Vagina (tissue), 2 donors: Measurements from ENCODE around the gene SORCS2.

ENCODE experiments used
- POLR2A ChIP-seq, 2 donors: fragments of 450-650 bp; IDR thresholded peaks; one replicate each; pipeline ENCODE4 v1.6.1; 2017; ENCODE audit warnings: antibody characterized with exemption in 2 of 2, mild to moderate bottlenecking in 2 of 2, moderate library complexity in 2 of 2
- TF ChIP-seq, protein P1 (sequence below), 3 experiments: fragments of 450-650 bp in 2 of 3; fragments of 200-600 bp in 1 of 3; sonication (generic) in 1 of 3; IDR thresholded peaks; one replicate each; pipeline ENCODE4 v1.5.1; 2017 to 2019; ENCODE audit warnings: antibody characterized with exemption in 3 of 3, mild to moderate bottlenecking in 2 of 3, moderate library complexity in 2 of 3

DNA sequence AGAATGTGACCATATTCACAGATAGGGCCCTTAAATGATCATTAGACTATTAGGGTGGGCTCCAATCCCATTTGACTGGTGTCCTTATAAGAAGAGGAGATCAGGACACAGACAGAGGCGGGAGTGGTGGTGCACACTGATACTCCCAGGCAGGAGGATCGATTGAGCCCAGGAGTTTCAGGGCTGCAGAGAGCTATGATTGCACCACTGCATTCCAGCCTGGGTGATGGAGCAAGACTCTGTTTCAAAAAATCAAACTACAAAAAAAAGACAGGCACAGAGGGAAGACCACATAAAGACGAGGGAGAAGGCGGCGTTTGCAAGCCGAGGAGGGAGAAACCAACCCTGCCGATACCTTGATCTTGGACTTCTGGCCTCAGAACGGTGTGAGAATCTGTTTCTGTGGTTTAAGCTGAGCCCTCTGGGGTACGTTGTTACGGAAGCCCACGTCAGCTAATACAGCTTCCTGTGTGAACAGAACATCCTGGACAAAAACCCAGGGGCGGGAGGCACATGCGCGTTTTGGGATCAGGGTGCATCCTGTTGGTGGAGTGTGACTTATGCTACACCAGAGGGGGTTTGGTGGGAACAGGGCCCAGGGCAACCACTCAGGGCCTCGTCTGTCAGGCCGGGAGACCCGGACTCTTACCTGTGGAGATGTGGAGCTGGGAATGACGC is 454.2 kb downstream of the SORCS2 start:
- TF ChIP-seq, protein P1, sequence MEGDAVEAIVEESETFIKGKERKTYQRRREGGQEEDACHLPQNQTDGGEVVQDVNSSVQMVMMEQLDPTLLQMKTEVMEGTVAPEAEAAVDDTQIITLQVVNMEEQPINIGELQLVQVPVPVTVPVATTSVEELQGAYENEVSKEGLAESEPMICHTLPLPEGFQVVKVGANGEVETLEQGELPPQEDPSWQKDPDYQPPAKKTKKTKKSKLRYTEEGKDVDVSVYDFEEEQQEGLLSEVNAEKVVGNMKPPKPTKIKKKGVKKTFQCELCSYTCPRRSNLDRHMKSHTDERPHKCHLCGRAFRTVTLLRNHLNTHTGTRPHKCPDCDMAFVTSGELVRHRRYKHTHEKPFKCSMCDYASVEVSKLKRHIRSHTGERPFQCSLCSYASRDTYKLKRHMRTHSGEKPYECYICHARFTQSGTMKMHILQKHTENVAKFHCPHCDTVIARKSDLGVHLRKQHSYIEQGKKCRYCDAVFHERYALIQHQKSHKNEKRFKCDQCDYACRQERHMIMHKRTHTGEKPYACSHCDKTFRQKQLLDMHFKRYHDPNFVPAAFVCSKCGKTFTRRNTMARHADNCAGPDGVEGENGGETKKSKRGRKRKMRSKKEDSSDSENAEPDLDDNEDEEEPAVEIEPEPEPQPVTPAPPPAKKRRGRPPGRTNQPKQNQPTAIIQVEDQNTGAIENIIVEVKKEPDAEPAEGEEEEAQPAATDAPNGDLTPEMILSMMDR (IDR thresholded peaks at IDR 0.05): no peak
- no peak for TF ChIP-seq POLR2A (IDR thresholded peaks at IDR 0.05)
